IPS-NIHi7 (cell line): ENCODE results near the gene PTPN2.
"Not testable (repeated sequence)": the region's sequence is repeated elsewhere in the genome, so short reads cannot be mapped to it uniquely, and the experiment has no call there.

Experiments
- DNase-seq: peaks from one replicate; pipeline ENCODE4 v3.0.0; 2012; ENCODE audit warnings: mixed read lengths; ENCODE audit errors: extremely low spot score

PTPN2 gene

DNA sequence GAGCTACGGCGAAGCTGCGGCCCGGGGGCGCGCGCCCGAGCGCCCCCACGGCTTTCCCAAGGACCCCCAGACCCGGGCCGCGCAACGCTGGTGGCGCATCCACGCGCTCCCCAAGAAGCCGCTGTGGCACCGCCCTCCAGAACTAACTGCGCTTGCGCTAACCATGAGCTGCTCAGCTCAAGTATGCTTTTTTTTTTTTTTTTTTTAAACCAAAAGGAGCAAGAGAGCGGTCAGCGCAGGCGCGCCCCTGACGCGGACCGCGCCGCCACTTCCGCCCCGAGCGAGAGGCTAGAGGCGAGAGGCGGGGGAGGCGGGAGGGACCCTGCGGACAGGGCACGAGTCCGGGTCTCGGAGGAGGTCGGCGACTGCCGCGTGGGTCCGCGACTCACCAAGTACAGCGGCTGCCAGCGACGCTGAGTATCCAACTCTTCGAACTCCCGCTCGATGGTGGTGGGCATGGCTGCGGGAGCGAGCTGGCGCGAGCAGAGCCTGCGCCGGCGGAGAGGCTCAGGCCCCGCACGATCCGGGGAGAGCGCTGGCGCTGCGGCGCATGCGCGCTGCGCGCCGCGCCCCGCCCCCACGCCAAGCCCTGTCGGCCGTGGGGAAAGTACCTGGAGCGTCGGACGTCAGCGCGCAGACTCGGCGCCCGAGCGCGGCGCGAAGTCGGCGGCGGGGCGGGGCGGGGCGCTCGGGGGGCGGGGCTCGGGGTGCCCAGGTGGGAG, at the start of gene PTPN2:
Gene PTPN2, minus strand, starts transcription at position 554 of the 722 bp plus-strand sequence. Its CDS starts 96 bp downstream, at position 458.
- peak; percentile 91 for DNase-seq

DNA sequence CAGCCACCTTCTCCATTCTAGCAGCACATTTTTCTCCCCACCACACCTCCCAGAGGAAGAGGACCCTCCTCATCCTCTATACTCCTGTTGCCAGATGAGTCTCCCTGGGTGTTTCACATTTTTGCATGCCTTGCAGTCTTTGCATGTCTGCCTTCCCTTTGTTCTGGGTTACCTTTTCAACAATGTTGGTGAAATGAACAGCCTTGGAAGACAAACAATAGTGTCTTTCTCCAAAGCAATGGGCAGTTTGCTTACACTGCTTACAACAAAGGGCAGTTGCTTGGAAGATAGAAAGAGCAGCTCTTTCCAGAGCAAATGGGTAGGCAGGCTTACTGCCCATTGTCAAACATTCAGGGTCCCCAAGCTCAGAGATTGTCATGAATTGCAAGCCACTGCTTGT, 49.3 kb upstream of the PTPN2 start:
- DNase-seq, result no peak

DNA sequence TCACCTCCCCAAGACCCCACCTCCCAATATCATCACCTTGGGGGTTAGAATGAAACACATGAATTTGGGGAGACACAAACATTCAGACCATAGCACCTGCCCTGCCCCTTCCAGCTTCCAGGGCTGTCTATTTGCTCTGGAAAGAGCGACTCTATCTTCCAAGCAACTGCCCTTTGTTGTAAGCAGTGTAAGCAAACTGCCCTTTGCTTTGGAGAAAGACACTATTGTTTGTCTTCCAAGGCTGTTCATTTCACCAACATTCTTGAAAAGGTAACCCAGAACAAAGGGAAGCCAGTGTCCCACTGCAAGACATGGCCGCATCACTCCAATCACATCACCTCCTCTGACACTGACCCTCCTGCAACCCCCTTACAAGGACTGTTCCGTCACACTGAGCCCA, 46.9 kb upstream of the PTPN2 start:
- DNase-seq, result no peak

DNA sequence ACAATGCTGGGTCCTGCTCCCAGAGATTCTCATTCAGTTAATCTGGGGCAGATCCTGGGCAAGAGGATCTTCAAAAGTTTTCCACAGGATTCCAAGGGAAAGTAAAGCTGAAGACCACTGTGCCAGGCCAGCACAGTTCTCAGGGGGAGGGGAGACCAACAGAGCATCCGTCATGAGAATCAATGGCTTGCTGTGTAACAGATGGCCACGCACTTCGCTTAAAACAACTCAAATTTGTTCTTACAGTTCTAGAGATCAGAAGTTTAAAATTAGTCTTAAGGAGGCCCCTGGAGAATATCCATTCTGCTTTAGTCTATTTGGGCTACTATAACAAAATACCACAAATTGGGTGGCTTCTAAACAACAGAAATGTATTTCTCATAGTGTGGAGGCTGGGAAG, 46.3 kb upstream of the PTPN2 start:
- DNase-seq, result no peak

DNA sequence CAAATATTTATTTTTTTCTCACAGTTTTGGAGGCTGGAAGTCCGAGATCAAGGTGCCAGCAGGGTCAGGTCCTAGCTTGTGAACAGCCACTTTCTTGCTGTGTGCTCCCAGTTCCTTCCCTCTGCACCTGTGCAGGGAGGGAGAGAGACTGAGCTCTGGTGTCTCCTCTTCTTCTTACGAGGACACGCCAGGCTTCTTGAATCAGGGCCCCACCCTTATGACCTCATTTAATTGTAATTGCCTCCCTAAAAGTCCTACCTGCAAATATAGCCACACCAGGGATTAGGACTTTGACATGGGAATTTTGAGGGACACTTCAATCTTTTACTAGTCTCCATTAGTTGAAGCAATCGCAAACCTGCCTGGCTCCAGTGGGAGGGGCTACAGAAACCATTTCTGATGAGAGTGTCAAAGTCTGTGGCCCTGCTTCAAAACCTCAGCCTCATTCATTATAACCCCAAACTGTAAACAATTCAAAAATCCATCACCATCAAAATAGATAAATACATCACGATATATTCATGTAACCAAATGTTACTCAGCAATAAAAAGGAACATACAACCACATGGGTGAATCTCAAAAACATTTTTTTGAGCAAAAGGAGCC, 45.5 kb upstream of the PTPN2 start:
- DNase-seq, result no peak

DNA sequence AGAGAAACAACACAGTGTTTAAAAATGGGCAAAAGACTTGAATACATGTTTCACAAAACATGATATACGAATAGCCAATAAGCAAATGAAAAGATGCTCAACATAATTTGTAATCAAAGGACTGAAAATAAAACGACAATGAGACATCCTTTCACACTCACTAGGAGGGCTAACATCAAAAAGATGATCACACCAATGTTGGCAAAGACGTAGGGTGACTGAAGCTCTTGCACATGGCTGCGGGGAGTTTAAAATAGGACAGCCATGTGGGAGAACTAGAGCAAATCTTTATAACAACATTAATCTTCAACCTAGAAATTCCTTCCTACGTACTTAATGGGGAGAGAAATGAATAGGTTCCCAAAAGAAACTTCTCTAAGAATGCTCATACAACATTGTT, 44.6 kb upstream of the PTPN2 start:
- no peak for DNase-seq

DNA sequence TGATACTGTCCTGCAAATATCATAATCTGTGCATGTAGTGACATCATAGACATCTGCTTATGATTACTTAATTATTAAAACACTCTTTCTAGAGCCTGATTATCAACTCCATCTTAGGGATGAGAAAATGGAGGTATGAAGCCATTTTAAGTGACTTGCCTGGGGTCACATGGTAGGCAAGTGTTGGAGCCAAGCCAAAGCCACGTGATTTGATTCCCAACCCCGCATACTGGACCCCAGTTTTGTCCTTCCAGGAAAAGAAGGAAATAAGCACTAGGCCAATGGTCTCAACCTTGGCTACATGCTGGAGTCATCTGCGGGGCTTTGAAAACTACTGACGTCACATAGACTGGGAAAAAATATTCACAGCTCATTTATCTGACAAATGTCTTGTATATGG, 44.2 kb upstream of the PTPN2 start:
- DNase-seq, result peak; percentile 1

DNA sequence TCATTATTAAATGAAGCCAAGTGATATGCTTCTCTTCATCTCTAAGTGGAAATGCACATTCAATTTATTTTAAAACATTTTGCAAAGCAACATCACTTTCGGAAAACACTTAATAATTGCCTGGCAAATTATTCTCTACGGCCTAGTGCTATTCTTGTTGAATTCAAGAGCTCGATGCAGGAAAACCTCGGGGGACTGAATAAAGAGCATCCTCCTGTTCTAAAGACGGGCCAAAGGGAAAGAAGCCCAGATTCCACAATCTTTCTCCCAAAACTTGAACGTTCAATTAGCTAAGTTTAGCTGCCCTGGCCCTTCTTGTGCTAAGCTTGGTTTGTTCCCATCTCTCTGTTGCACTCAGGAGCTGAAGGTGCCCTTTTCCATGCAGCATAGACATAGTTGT, 40.6 kb upstream of the PTPN2 start:
- DNase-seq, result peak; percentile 5

DNA sequence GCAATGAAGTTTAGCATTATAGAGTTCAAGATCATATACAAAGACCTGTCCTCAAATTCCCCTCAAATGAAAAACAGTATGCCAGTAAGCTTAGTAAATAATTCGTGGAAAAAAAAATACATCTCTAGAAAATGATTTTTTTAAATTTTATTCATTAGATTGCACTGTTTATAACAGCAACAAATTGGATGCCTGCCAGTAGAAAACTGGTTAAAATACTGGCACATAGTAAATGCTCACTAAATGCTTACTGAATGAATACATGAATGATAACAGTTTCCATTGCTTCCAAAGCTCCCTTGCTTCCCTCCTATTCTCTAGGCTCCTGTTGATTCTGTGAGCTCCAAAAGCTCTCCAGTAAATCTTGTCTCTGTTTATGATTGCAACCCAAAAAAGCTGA, 38.2 kb upstream of the PTPN2 start:
- DNase-seq, result no peak

DNA sequence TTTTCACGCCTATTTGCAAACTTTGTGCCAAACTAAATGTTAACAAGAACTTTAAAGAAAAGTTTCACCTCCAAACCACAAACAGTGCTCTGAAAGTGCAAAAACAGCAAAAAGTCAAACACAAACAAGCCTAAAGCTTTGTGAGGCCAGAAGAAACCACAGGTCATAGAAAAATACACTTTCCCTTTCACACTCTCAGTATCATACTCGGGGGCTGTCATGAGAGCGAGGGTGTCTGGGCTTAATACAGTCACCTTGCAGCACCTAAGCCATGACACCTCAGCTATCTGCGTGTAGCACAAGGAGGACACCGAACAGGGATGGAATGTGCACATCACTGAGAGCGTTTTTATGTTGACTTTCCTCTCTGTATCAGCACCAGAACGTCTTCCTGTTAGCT, 37.1 kb upstream of the PTPN2 start:
- DNase-seq, result peak; percentile 3

DNA sequence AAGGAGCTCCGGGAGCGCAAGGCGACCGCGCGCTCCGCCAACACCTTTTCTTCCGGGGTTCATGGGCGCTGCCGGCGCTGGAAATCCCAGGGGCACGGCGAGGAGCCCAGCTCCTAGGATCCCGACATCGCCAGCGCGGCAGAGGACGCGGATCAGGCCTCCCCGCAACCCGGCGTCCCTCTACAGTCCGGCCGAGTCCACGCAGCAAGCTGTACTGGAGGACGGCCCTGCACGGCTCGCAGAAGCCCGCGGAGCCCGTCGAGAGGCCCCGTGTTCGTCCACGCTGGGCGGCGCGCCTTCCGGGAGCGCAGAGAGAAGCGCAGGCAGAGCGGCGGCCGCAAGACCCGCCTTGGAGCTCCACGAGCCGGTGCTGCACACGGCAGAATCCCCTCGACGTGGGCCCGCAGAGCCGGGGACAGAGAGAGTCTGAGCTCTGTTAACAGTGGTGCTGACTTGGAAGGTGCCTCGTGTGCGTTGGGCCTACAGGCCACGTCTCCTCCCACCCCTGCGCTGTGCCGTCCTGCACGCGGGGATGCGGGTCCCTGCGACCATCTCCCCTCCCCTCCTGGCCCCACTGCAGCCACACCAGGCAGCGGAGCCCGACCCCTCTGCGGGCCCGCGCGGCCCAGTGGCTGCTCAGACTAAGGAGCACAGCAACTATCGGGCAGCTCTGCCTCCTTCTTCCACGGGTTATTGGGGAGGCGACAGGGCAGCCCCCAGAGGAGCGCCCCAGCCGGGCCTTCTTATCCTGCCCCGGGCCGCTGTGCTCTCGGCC, 28.1 kb upstream of the PTPN2 start:
- DNase-seq, result peak; percentile 23

DNA sequence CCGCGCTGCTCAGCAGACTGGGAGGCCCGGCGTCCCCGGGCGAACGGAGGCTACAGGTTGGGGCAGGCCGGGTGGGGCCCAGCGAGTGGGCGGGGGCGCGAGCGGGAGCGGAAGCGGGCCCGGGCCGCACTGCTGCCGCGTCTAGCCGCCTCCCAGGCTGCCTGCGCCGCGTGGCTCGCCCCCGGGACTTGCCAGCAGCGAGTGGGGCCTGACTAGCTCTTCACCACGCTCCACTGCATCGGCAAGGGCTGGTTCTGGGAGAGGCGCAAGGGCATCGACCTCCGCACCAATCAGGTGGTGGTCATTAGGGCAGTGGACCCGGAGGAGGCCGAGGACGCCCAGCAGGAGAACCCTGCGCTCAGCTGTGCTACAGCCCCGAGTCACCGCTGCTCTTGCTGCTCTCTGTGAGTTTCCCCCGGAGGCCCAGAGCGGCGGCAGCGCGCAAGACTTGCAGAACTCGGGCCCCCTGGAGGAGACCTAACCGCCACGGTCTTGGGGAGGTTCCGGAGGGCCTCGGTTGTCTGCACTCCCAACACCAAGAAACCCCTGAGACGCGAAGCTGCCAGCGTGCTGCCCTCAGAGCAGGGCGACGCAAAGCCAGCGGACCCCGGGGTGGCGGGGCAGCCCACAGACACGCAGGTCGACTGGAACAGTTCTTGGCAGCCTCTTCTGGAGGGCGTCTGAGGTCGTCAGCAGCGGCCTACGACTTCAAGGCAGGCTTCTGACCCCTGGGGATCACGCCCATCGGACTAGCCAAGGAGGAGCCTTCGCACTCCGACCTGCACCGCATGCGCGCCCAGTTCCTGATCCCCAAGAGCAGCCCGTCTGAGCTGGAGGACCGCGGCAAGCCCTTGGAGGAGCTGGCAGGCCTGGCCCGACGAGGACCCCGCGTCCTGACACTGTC, 27.2 kb upstream of the PTPN2 start:
- peak; percentile 49 for DNase-seq

DNA sequence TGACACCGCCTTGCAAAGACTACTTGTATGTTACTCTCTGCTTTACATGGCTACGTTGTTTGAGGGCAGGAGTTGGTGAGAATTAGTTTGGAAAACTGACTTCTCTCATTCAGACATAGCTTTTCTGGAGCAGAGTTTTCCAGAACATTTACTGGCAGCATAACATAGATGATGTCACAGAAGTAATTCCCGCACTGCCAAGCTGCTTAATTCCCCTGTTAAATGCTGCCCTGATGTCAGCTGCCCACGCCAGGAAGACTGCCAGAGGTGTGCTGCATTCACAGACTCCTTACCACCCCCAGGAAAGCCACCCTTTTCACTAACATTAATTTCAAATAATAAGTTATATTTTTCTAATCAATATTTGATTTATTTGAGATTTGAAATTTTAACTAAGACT, 24.7 kb upstream of the PTPN2 start:
- DNase-seq, result no peak

DNA sequence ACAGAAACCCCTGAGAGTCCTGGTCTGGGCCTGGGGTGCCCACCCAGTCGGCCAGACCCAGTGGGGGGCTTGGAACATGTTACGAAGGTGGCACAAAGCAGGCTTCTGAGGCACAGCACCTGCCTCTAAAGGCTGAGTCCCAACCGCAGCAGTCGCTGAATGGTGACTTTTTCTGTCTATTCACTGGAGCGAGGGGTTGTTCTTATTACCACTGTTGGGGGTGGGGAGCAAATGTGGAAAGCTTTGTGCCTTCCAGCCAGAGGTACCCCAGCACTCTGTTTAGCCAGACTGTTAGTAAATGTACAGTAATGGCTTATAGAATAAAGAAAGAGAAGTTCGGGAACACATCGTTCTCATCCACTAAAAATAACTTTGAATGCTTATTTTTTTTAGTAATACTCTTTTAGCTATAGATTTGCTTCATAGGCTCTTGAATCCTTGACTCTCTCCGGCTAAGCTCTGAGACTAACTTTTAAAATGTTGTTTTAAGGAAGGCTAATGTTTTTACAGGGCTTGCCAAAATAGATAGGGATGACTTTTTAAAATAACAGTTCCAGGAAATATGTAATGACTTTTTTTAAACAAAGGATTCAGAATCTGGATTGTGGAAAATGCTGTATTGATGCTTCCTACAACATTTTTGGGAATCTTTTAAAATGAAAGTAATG, 23.4 kb upstream of the PTPN2 start:
- no peak for DNase-seq

DNA sequence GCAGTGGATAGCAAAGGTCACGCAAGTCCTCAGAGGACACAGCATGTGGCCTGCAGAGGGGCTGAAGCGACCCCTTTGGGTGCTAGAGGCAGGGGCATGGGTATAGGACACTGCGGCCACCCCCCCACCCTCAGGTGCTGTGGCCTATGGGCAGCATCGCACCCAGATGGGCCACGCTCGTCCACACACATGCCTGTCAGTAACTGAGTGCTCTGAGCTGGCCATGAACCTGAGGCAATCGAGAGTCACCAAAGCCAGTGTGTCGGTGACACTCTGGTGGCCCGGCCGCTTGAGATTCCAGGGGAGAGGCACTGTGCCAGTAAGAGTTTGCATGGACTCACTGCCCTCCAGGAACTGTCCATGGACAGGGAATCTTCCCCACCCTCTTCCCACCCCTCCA, 22.7 kb upstream of the PTPN2 start:
- no peak for DNase-seq

DNA sequence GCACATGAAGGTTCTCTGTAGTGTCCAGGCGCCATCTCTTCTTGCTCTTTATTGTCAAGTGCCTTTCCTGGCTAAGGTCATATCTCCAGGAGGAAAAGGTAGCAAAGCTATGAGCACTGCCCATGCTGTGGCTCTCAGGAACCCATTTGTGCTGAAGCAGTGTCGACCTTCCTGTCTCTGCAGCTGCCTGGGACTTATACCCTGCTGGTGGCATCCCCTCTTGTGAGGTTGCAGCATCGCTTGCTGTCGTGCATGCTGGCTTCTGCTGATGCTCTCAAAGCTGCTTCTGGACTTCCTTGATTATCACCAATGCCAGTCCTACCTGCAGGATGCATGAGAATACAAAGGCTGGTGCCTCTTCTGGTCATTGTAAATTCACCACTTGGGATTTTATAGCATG, 22.1 kb upstream of the PTPN2 start:
- DNase-seq, result no peak

DNA sequence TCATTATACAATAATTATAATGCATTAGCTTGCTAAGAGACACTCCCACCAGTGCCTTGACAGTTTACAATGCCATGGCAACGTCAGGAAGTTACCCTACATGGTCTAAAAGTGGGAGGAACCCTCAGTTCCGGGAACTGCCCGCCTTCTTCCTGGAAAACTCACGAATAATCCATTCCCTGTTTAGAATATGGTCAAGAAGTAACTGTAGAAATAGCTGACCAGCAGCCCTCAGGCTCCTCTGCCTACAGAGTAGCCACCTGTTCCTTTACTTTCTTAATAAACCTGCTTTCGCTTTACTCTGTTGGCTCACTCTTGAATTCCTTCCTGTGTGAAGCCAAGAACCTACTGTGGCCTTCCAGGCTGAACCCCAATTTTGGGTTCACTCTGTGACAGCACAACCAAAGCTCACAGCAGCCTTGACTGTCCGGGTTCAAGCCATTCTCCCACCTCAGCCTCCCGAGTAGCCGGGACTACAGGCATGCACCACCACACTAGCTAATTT, 20.0 kb upstream of the PTPN2 start:
- DNase-seq, result no peak

DNA sequence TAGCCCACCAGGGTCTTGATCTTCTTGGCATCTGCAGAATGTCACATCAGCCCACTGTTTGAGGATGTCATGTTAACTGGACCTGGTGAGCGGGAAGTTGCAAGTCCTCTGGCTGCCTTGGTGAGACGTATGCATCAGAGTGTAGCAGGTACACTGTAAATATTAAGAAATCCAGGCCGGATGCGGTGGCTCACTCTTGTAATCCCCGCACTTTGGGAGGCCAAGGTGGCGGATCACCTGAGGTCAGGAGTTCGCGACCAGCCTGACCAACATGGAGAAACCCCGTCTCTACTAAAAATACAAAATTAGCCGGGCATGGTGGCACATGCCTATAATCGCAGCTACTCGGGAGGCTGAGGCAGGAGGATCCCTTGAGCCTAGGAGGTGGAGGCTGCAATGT, 17.2 kb upstream of the PTPN2 start:
- not testable (repeated sequence) for DNase-seq

DNA sequence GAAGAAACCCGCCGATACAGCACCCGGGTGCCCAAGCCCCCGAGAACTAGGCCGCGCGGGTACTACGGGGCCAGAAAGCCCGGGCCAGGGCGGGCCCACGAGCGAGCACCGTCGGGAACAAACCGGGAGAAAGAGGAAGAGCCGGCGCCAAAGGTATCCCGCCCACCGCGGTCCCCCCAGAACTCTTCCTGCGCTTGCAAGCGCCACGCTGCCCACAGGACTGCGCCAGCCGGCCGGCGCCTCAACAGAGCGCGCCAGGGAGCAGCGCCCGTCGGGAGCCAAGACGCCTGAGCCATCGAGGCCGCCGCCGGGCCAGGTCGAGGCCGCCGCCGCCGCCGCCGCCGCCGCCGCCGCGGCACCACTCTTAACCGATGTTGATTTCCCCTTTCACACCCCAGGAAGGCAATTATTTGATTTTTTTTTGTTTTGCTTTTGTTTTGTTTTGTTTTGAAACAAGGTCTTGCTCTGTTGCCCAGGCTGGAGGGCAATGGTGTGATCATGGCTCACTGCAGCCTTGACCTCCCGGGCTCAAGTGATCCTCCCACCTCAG, 12.8 kb upstream of the PTPN2 start:
- DNase-seq, result not testable (repeated sequence)

DNA sequence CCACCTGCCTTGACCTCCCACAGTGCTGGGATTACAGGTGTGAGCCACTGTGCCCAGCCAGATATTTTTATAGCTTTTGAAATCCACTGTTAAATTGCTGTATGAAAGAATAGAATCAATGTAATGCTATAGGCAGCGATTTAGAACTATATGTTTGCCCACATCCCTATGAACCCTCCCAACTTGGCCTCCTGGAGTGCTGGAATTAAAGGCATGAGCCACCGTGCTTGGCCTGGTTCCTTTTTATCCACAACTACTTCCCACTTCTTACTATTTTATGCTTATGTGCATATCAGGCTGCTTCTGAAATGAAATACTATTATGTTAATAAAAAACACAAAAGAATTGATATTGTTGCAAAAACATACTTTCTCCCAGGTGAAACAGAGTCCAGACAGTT, 11.6 kb upstream of the PTPN2 start:
- no peak for DNase-seq

DNA sequence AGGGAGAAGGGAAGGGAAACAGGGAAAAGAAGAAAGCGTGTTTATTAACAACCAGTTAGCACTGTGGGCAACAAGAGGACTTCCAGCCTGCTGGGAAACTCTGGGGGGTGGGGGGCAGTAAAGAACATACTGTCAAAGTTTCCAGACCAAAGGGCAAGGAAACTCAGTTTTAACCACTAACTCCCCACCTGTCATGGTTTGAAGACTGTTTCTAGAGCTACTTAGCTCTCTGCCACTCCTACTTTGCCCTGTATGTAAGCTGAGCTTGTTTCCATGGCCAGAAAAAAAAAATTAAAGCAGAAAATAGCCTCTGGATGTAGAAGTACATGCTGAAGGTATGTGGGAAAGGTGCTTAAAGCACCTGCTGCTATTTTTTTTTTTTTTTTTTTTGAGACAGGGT, 11.0 kb upstream of the PTPN2 start:
- DNase-seq, result no peak
